Activated gamma-delta T cell treated with anti-CD3 and anti-CD28 coated beads, Interleukin-2, amount 50 U/mL, for 16 hours (primary cell): ENCODE data around the gene SLC44A1.

ENCODE experiments used
- DNase-seq: peaks from one replicate; pipeline ENCODE4 v3.0.0-alpha.2; 2020; ENCODE audit warnings: low read depth

The SLC44A1 gene

DNA sequence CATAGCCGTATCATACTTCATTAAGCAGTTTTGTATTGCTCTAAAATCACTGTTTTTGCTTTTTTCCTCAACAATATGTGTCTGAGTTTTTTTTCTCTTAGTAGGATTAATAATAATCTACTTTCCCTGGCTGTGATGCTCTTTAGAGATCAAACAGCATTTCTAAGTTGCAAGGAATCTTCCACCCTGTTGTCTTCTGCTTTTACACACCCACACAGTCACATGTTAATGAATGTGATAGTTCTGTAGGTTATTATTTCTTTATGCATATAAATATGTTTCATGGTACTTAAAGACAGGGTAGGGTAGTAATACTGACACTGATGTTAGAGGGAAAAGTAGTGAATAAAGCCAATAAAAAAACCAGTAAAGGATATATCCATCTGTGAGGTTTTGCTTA is 29.3 kb downstream of the SLC44A1 start:
- DNase-seq = no peak

DNA sequence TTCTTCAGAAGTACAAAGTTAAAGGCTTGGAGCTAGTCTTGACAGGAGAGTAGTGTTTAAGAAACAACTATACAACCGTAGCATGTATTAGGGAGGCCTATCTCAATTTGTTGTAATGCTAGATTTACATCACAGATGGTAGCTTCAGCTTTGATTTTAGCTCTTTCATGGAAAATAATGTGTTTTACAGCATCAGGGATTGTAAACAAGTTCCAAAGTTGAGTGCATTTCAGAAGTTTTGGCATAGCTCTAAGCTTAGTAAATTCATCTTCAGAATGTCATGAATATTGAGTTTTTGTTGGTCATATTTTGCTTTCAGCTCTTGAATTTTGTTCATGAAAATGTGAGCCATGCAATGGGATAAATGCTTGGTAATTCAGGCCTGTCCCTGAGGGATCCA is 30.7 kb downstream of the SLC44A1 start:
- DNase-seq = no peak

DNA sequence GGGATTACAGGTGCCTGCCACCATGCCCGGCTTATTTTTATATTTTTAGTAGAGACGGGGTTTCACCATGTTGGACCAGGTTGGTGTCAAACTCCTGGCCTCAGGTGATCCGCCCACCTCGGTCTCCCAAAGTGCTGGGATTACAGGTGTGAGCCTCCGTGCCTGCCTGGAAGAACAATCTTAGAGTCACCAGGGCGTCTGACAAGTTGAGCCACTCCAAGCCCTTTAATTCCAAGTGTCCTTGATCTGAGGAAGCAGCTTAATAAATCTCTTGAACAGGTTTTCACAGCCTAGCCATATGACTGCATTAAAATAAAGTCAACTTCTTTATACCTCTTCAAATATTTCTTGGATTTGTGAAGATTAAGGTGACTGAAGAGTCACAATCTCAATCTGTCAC is 31.5 kb downstream of the SLC44A1 start:
- DNase-seq = no peak

DNA sequence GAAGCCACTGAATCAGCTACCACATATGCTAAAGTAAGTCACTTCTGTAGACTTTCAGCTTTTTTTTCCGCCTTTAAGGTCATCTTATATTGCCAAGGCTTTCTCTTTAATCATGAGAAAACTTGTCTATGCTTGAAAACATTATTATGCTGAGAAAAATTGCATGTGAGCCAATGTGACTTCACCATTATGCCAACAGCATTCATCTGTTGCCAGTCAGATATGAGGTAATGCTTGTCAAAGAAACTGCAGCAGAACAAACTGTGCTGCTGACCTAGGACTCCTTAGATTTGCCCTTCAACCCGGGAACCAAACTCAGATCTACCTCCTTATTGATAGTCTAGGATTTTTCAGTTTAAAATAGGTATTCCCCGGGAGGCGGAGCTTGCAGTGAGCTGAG is 34.3 kb downstream of the SLC44A1 start:
- DNase-seq = no peak

DNA sequence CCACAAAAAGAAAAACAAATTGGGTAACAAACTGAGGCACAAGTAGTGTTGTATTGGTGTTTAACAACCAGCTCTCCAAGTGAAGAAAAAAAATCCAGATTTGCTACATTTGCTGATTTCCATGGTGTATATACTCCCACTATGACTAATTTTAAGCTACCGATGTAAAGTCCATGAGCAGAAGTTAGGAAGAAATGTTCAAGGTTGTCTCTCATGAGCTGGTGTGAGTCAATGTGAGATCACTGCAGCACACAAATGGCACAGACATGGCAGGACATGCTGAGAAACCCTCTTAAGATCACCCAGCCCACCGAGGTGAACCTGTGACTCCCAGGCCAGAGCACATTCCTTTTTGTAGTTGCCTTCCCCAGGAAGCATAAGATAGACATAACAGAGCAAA is 36.2 kb downstream of the SLC44A1 start:
- DNase-seq = no peak

DNA sequence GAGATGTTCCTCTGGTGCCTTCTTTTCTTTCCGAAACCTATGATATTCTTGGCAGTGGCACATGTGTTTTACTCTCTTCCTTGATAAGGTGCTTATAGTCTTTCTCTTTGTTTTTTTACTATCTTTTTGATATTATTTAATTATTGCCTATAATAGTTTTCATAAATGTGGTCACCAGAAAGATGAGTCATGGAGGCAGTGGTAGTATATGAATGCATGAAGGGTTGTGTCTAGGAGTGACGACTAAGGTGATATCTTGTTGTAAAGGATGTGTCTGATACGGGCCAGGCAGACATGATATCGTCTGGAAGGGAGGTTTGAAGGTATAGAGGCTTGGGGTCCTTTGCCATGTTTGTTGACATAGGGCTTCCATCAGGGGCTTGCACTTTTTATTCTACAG is 36.8 kb downstream of the SLC44A1 start:
- no peak for DNase-seq

DNA sequence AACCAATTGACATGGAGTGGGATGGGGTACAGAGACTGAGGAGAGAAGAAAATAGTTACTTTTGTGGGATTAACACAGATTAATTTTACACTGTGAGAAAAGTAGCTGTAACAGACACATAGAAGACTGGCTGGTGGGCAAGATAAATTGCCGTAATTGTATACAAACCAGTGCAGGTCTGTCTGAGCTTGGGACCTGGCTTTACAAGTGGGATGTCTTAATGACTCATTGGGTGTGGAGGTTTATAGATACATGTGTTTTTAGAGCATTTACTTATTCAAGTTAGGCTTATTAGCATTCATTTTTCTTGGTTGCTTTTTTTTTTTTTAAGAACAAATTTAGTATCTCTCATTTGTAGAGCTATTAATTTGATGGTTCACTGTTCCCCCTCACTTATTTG is 37.5 kb downstream of the SLC44A1 start:
- no peak for DNase-seq

DNA sequence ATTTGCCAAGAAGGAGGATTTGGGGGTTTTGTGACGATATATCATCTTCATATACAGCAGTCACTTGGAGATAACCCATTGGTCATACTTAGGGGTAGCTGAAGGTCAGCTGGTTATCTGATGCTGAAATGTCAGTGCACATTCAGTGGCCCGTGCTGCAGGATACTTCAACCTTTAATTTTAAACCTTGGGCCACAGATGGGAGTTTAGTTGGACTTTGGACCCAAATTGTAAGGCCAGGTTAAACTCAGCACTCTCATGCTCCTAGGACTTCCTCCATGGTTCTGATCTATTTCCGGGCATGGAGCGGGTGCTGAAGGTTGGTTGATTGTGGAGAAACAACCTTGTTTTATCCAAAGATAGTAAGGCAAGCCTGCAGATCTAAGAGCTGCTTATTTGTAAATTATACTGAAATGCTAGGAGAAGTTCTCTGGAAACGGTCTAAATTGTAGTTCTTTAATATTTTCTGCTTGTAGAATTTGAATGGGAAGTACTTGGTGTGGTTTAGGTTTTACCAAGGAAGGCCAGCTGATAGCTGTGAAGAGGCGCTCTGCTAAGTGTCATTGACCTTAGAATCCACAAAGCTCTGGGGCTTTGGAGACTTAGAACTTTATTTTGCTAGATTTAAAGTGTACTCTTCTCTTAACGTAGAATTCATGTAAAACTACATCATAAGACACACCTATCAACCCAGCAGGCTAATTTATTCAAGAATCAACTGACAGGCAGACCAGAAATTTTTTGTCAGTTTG is 38.6 kb downstream of the SLC44A1 start:
- DNase-seq = no peak

DNA sequence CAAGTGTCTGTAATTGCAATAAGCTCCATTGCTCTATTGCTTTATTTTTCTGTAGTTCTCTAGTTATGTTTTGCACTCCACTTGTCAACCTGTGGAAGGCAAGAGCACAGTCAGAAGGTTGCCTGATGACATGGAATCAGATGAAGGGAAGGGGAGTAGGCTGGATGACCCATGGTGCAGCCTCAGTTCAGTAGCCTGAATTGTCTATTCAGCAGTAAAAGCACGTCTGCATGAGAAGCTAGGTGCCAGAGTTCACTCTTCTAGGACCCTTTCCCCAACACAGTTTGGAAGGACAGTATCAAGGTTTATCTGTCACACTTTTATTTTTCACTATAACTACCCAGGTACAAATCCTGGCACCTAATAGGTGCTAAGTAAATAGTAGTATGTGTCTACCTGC is 39.3 kb downstream of the SLC44A1 start:
- DNase-seq = no peak

DNA sequence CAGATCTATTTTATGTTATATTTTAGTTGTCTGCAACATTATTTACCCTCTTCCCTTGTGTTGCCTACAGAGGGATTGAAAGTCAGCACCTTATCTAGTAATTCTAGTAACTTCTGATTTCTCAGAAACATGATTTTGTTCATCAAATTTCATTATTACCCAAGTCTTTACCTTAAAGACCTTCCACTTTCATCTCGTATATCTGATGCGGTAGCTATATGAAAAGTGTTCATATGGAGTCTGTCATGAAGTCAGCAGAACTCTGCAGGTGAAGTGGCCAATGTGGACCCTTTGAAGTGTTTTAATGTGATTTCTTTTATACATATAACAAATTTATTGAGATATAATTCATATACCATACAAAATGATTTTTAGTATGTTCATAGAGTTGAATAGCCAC is 40.0 kb downstream of the SLC44A1 start:
- DNase-seq = no peak

DNA sequence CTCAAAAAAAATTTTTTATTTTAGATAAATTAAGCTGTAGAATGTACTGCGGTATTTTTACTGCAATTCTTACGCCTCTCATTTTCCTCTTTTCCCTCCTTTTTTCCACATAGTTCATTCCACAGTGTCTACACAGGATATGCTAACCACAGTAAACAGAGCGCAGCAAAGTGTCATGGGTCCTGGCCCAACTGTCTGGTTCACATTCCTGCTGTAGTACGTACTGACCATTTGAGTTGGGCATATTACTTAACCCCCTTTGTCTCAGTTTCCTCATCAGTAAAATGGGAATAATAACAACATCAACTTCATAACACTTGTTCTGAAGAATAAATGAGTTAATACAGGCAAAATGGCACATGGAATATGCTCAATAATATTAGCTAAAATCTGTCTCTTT is 41.6 kb downstream of the SLC44A1 start:
- DNase-seq = no peak

DNA sequence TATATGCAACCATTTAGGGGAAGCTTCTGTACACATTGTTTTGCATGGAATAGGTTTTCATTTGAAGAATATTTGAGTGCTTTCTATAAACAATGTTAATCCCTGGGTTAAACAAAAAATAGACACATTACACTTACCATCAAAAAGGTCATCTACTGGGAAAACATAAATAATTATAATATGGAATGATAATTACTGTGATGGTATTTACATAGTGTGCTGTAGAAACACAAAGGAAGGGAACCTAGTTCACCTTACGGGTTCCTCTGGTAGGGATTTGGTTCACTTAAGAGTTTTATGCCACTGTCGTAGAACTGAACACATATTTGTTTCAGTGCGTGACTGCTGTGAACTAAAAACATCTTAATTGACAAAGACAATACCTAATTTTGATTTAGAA is 44.9 kb downstream of the SLC44A1 start:
- no peak for DNase-seq

DNA sequence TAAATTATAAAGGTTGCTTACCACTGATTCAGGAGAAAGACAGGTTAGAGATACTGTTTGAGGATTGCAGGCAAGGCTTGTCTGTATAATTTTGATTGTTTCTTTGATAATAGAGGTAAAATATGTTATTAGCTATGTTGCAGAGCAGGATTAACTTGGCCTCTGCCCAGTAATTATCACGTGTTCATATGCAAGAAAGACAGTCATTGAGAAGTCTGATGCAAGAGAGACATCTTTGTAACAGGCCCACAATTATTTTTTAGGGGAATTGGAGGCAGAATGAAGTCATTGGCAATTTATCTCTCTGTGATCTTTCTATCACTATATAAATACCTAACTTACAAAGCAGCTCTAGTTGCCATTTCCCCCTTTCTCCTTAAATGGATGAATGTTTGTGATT is 46.0 kb downstream of the SLC44A1 start:
- DNase-seq = no peak

DNA sequence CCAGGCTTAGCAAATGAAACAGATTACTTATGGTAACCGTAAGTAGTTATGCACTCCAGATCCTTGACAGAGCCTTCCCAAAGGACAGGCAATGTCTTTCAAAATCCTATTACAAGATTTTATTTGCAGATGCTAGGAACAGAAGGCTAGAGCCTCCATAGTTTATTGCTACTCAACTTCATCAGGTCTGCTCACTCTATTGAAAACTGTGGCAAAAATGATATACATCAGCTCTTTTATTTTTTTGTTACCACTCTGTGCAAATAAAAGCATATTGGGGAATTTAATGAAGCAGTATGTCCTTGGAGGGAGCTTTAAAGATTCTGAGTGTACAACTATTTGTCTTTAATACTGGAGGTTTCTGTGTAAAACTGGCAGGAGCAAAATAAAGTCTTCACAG is 46.5 kb downstream of the SLC44A1 start:
- DNase-seq = no peak

DNA sequence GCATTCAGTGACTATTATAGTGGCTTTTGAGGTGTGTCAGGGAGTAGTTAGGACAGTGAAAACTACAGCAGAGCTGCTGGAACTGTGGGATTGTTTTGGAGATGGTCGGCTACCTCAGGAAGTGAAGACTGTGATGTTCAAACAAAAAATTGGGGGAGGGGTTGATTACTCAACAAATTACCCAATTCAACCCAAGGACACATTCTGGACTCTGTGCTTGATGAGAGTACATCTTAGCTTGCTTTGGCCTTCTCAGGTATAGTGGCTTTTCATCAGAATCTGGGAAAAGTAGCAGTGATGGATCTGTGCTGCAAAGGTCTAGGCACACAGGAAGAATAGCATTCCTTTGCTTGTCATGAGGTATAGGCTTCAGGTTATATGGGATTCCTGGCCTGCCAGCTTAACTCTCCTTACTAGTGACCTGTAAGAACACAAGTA is 47.0 kb downstream of the SLC44A1 start:
- no peak for DNase-seq

DNA sequence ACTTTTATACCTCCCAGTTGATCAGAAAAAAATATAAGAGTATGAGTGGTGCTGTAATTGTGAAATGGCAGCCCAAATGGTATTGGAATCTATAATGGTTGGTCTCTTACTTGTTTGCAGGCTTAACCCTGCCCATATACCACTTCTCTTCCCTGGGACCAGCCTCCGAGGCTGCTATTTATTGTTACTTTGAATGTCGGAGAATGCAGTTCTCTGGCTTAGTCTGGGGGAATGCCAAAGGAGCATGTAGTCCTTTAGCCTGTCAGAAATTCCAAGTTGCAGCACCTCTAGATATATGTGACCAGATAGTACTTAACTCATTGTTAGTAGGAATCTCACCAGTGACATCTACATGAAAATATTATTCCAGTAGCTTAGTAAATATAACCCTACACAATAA is 47.5 kb downstream of the SLC44A1 start:
- no peak for DNase-seq

DNA sequence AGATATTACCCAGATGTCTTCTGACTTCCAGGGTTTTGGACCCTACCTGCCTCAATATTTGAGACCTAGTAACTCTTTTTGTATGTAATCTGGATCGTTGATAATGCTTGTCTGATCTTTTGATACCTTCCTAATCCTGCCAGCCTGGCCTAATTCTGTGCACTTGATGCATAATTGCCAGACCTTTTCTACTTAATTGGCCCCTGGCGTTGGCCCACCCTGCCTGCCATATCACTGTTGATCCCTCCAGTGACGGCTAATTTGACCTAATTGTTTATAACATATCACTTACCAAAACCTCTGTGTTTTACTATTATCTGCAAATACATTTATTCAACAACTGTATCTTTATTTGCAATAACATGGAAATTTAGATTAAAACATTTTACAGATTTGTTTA is 49.0 kb downstream of the SLC44A1 start:
- no peak for DNase-seq

DNA sequence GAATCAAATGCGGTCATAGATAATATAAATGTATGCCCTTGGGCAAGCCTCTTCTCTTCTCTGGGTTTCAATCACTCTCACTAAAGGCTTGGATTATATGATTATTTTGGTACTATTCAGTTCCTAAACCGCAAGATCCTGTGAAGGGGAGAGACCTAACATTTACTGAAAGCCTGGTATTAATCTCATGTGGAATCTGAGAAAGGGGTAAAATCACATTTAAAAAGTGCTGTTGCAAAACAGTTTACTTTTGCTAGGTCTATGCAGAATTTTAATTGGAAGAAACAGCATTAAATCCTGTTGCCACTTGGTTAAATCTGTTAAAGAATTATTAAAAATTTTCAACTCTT is 50.7 kb downstream of the SLC44A1 start:
- DNase-seq = no peak

DNA sequence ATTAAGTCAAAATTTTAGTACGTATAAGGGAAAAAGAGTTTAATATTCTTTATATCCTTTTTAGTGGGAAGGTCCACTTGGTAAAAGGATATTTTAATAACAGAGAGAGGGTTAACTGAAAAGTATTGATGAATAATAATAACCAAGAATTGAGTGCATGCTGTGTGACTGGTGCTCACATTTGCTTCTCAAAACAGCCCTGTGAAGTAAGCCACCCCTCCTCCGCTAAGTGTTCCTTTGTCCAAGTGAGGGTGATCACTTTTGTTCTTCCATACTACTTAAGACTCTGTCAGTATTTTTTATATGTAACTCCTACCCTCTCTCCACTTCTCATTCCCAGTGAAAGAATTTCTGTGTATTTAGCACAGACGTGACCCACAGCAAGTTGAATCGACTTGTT is 51.5 kb downstream of the SLC44A1 start:
- no peak for DNase-seq

DNA sequence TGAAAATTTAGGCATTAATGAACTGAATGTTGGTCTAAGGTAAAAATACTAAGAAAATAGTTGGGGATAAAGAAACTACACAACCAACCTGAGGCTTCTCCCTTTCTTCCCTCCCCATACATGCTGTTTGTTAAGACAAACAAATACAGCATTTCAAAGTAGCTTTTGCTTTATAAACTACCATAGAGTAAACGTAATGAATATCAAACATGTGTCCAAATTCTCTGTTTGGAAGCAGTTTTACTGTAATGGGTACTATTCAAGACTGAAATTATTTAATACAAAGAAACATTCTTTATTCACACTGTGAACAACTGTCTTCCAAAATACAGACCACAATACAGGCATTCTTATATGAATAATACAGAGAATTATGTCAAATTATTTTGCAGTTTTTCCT is 52.0 kb downstream of the SLC44A1 start:
- DNase-seq = no peak

DNA sequence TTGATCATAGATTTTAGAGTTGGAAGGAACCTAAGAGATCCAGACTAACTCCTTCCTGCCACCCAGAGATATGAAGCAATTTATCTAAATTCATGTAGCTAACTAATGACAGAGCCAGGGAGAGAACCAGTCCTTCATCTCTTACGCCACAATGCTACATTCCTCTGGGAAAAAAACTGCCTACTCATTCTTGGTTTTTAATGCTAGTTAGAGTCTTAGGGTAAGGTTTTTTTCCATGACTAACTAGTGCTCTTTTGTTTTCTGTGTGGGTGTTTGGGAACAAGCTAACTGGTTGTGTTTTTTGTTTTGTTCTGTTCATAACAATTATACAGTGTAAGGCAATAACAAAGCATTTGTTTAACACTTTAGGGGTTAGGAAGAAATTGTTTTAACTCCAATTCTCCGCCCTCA is 52.4 kb downstream of the SLC44A1 start:
- DNase-seq = no peak

DNA sequence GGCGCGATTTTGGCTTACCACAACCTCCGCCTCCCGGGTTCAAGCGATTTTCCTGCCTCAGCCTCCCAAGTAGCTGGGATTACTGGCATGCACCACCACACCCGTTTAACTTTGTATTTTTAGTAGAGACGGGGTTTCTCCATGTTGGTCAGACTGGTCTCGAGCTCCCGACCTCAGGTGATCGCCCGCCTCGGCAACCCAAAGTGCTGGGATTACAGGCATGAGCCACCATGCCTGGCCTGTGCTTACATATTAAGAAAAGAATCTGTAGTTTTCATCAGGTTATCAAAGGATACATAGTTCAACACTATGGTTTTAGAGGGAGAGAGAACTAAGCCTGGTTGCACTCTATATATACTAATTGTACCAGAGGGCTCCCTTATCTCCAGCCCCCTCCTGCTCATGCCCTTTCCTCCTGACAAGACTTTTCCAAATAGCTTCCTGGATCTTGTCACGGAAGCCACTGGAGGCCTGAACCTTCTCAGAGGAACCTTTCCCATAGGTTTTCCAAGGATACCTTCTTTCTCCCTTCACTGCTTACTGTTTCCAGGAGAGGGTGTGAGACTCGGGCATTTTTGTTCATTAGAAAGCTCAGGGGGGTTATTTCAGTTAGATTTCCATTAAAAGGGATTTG is 53.1 kb downstream of the SLC44A1 start:
- no peak for DNase-seq

DNA sequence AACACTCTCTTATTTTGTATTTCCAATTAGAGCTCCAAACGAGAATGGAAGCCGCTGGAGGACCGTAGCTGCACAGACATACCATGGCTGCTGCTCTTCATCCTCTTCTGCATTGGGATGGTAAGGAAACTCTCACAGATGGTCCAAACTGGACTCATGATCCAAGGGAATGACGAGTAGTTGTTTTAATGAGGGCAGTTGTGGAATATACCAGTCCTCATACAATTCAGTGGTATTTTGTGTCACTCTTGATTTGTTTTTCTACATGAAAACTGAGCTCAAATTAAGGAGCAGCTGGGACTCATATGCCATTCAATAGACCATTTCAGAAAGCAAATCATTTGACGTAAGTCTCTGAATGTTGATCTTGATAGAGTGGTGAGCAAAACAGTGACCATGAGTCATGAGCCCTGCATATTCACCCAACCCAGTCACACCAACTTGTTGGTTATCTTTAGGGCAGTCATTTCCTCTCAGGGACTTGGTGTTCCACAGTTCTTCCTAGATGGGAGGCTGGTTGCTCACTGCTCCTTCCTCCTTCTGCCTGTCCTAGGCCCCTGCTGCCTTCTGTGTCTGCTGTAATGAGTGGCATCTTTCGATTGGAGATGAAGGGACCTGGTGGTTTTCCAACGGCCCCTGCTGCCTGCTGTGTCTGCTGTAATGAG is 54.9 kb downstream of the SLC44A1 start:
- no peak for DNase-seq

DNA sequence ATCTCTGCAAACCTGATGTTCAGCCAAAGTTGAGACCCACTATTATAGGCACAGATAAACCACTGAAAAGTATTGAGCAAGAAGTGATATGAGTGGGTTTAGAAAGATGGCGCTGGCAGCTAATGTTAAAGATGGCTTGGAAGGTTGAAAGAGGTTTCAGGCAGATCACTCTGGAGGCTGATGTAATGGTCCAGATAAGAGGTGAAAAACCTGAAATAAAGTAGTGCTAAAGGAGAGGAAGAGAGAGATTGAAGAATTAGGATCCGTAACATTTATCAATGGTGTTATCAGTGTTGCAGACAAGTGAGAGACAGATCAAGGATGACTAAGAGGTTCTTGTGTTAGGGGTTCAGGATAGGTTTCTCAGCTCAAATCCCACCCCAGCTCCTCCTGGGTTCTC is 58.3 kb downstream of the SLC44A1 start:
- no peak for DNase-seq
